HG03175 (cell line): ENCODE measurements around the gene FNDC3A.
A peak's percentile ranks its signal among the peaks of the same experiment; 100 is the strongest.

Experiments
- ATAC-seq: cut with Tn5 transposase; IDR thresholded peaks from one replicate; pipeline ENCODE4 v1.9.1; 2021; ENCODE audit warnings: mild to moderate bottlenecking, moderate library complexity; ENCODE audit not compliant: unreplicated experiment

The FNDC3A gene, protein sequence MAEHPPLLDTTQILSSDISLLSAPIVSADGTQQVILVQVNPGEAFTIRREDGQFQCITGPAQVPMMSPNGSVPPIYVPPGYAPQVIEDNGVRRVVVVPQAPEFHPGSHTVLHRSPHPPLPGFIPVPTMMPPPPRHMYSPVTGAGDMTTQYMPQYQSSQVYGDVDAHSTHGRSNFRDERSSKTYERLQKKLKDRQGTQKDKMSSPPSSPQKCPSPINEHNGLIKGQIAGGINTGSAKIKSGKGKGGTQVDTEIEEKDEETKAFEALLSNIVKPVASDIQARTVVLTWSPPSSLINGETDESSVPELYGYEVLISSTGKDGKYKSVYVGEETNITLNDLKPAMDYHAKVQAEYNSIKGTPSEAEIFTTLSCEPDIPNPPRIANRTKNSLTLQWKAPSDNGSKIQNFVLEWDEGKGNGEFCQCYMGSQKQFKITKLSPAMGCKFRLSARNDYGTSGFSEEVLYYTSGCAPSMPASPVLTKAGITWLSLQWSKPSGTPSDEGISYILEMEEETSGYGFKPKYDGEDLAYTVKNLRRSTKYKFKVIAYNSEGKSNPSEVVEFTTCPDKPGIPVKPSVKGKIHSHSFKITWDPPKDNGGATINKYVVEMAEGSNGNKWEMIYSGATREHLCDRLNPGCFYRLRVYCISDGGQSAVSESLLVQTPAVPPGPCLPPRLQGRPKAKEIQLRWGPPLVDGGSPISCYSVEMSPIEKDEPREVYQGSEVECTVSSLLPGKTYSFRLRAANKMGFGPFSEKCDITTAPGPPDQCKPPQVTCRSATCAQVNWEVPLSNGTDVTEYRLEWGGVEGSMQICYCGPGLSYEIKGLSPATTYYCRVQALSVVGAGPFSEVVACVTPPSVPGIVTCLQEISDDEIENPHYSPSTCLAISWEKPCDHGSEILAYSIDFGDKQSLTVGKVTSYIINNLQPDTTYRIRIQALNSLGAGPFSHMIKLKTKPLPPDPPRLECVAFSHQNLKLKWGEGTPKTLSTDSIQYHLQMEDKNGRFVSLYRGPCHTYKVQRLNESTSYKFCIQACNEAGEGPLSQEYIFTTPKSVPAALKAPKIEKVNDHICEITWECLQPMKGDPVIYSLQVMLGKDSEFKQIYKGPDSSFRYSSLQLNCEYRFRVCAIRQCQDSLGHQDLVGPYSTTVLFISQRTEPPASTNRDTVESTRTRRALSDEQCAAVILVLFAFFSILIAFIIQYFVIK

DNA sequence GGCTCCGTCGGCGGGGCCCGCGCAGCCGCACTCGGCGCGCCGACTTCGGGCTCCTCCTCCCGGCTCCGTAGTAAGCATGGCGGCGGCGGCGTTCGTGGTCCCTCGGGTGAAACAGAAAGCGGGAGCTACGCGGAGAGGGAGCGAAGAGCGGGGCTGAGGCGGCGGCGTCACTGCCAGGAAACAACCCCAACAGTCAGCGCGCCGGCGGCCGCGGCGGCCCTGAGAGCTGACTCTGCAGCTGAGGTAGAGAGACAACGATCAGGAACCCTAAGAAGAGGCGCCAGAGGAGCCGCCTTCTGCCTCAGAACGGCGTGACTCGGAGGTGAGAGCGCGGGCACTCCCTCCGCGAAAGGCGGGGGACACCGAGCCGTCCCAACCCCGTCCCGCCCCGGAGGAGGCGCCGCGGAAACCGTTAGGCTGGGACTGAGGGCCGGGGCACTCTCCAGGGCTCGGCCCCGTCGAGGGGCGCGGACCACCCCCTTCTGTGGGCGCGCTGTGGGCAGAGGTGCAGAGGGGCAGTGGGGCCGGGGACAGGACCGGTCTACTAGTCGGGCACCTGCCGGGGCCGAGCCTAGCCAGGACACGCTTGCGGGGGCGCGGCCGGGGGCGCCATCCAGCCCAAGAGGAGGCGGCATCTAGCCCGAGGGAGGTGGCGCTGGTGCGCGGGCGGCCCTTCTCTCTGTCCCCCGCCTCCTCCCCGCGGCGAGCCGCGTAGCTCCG, at the start of gene FNDC3A:
FNDC3A (plus strand) TSS at position 57 of the 720 bp plus-strand sequence. CDS start 30,279 bp downstream, outside the sequence.
- peak; percentile 63 for ATAC-seq

DNA sequence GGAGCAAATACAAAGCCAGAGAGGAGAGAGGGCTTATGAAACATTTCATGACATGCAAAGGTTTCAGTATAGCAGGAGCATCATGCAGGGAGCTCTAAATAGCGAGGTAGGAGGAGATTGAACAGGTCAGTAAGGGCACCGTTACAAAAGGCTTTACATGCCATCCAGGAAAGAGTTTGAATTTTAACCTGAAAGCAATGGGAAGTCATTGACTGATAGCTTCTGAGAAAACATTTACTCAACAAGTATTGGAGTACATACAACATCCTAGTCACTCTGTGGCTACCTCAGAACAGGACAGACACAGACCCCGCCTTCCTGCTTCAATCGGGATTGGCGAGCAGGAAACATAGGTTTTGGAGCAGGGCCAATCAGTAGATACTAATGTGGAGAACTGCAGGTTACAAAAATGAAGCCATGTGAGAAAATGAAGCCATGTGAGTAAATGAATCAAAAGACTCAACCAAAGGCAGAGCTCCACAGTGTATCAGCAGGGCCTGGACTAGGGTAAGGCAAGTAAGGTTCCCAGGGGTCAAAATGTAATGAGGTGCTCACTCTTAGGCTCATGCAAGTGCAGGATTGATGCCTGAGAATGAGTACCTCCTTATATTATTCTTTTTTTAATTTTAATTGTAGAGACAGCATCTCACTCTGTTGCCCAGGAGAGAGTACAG, 46.8 kb upstream of the FNDC3A start:
- ATAC-seq: no peak

DNA sequence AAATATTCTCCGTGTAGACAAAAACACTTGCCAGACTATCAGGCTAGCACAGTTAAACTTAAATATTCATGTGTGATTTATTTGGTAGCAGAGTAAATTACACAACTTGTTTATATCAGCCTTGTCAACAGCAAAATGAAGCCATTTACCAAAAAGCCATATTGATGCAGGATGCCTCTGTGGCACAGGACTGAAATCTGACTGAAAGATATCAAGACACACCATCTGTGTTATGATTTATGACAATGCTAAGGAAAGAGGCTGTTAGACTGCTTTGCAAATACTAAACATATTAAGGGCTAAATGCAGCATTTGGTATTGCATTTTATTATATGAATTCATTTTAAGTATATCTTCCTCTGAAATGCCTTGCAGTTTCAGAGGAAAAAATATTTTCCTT, 44.8 kb upstream of the FNDC3A start:
- ATAC-seq: no peak

DNA sequence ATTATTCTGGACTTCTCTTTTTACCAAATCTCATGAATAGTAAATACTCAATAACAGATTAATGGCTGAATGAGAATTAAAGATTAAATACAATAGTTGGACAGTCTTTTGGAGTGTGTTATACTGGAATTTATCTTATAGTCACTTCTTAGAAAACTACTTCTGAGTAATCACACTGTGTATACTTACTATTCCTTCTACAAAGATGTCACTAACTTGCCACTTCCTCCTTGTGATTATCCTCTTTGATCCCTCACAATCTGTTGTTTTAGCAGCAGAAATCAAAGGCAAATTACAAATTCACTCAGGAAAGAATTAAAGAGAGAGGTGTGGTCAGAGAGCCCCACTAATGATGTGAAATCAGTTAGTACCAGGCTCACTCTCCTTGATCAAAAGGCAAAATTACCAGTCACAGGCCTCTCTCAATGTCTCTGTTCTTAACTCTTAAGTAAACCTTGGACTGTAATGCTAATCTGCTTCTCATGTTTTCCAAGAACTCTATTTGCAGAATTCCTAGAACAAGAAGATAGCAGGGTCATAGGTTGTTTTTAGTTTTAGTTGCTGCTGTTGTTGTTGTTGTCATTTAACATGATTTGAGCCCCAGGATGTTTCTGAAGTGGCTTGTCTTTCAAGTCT, 37.3 kb upstream of the FNDC3A start:
- ATAC-seq: no peak

DNA sequence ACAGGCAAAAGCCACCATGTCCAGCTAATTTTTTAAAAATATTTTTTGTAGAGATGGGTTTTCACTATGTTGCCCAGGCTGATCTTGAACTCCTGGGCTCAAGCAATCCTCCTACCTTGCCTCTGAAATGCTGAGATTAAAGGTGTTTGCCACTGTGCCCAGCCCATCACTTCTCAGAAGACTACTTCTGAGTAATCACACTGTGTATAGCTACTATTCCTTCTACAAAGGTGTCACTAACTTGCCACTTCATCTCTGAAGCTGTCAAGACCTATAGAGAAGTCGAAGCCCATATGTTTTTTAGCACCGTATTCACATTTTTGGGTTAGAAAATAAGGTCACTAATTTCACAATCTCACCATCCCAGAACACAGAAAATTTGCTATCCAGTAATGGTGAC, 36.0 kb upstream of the FNDC3A start:
- no peak for ATAC-seq

DNA sequence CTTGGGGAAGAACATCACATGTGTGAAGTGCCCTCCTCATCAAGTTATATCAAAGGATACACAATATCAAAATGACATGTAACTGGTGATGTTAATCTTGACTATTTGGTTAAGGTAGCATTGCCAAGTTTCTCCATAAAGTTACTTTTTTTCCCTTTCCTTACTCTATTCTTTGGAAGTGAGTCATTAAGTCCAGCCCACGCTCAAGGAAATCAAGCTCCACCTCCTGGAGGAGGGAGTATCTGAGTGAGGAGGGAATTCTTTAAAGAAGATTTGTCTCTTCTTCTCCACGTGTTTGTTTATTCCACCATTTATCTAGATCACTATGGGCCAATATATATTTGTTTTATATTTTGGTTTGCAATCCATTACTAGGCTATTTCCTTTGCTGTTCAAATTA, 33.6 kb upstream of the FNDC3A start:
- no peak for ATAC-seq

DNA sequence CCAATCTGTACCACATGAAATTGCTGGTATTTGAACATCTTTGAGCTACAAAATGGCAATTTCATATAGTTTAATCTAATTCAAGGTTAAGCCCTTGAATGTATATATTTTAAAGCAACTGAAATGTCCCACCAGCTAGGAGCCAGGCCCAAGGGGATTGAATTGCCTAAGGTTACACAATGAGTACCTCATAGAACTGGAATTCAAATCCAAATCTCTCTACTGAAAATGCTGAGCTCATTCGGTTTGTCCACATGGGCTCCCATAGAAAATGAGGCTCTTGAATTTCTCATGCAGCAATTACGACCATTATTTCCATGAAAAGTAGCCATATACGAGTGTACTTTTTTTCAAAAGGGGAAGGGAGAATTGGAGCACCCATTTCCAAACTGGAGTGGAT, 31.5 kb upstream of the FNDC3A start:
- ATAC-seq: no peak

DNA sequence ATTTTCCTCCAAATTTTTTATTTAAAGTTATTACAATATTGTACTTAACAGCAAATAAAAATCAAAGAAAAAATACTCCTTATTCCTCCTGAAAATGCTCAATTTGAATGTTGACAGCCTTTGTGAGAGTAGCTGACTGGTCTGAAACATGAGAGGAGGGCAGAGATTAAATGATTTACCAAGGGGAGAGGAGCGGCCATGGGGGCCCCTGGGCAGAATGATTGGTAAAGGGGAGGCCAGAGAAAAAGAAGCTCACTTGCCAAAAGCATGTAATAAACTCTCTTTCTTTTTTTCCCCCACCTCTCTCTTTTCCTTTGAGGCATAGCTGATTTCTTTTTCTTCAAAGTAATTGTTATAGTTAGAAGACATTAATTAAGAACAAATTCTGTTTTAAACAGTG, 30.1 kb upstream of the FNDC3A start:
- ATAC-seq: no peak

DNA sequence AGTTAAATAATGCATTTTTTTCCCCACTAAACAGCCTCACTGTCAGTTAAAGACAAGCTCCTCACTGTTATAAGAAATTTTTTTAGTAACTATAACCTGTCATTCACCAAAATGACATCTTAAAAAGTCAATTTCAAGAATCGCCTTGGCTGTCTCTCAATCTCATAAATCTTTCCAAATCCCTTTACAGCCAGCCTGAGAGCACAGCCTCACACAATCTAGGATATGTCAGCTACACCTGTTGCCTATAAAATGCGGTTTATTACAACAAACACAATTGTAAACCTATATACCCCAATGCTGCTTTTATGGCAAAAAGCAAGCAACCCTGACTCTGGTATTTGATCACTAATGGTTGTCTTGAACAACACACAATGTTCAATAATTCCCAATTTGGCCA, 29.5 kb upstream of the FNDC3A start:
- ATAC-seq: no peak

DNA sequence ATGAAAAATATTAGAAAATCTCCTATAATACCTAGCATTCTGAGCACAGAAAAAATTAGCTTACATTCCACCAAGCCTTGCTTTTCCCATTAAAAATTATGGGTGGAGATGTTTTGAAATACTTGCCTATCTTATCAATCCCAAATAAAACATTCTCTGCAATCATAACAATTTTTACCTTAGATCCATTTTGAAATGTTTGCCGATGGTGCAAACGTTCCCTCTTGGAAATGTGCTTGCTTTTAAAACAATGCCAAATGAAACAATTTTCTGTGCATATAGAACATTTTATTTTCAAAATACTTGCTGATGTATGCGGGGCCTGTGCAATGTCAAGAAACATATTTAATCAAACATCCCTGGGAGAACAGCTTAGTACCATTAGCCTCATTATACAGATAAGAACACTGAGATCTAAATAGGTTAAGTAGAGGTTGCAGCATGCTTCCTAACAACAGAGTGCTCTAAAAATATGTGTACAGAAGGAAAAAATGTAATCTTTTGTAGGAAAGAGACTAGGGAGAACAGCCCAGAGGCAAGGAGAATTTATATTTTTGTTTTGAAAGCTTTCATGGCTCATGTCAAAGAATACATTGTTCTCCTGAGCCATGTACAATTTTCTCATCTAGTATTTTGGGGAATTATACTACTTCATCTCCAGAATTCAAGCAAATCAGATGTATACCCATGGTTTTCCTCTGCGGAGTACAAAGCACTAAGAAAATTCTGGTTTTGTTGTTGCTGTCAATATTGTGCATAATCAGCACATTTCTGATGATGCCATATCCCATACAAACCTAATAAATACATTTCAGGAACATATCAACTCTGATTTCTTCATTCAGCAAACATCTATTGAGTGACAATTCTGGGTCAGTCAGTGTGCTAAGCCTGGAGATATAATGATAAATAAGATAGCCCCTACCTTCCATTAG, 25.9 kb upstream of the FNDC3A start:
- no peak for ATAC-seq

DNA sequence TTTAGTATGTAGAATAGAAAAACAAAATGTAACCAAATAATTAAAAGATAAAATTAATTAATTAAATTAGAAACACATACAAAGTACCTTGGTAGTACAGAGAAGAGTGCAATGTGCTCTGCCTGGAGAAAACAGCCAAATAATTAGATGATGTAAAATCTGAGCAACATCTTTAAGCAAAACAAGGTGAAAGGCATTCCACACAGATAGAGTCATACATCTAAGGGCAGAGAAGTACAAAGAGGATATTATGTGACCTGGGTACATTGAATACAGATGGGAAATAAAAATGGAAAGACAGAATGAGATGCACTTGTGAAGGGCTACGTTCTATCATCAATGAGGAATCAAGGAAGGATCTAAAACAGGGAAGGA, 25.2 kb upstream of the FNDC3A start:
- ATAC-seq: no peak

DNA sequence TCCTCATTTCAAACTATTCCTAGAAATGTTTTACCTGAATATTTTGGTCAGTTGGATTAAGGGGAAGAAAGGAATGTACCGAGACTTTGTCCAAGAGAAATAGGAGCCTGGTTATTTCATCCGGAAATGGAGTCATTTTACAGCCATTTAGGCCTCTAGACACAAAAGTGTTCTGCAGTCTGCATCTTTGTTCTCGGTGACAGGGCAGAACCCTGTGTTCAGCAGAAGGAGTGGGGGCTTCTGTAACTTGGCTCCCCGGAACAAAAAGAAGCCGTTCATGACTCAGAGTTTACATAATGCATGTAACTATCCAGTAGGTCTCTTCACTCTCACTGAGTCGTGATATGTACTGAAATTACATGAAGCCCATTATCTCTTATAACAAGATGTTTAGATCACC, 21.6 kb upstream of the FNDC3A start:
- ATAC-seq: no peak

DNA sequence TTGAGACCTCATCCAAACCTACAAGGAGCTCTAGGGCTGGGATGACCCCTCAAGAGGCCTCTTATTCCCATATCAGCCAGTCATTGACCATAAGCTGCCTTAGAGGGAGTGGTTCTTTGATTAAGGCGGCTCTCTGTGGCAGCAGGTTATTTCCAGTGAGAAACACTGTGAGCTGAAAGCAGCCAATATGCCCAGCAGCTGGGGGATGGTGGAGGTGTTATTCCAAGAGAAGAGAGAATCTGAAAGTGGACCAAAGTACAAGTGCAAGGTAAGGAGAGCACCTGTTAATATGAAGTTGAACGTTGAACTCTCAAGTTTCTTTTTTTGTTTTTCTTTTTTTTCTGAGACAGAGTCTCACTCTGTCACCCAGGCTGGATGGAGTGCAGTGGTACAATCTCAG, 20.2 kb upstream of the FNDC3A start:
- ATAC-seq: no peak

DNA sequence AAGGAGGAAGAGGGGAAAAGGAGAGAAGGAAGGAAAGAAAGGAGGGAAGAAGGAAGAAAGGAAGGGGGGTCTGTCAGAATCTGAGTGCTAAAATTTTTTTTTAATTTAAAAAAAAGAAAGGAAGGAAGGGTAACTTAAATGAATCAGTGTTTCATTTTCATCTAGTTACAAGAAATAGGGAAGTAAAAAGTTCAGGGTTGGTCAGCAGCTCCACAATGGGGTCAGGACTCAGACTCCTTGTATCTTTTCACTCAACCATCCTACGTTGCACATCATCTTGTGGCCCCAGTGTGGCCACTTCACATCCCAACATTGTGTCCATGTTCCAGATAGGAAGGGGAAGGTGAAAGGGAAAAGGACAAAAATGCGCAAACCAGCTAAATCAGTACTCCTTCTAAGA, 14.3 kb upstream of the FNDC3A start:
- no peak for ATAC-seq

DNA sequence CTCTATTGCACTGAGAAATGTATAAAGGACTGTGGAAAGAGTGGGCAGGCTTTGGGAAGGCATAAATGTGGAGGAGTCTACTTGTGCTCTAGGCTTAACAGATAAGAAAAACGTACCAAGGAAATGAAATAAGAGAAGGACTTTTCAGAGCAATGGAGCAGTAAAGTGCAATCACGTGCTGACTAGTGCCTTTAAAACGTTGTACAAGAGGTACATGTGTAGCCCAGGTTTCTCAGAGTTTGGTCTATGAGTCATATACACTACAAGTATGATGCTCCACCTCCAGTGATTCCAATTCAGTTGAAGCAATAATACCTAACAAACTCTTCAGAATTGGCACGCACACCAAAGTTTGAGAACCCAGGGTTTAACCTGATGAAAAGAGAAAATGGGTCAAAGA, 13.4 kb upstream of the FNDC3A start:
- no peak for ATAC-seq

DNA sequence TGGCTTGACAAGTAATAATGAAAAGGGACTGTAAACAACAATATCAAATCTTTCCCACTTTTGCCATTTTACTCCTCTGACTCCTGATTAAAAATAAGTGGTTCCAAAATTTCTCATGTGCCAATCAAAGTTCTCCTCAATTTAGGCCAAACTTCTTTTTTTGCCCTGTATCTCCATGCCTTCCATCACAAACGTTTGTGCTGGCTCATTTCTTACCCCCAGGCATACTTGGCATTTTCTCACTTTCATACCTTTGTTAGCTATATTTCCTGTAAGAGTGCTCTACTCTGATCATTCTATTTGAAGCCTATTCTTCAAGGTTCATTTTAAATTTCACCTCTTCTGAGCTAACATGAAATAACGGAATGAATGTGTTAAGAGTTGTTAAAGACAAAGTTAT, 10.0 kb upstream of the FNDC3A start:
- ATAC-seq: no peak

DNA sequence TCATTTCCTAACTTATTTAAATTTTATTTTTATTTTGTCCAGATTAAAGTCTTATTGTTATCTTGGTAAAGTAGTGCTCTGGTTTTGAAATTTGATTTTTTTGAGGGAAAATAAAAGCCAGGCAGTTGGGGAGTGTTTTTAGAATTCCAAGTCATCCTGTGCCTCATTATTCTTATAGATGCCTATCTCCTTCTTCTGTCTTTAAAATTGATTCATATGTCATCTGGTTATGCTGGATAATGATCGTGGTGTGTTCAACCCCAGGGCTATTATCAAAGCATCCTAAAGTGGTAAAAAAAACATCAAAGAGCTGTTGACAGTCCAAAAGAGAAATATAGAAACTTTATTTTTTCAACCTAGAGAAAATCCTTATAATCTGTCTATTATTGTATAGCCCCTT, 6.0 kb upstream of the FNDC3A start:
- no peak for ATAC-seq

DNA sequence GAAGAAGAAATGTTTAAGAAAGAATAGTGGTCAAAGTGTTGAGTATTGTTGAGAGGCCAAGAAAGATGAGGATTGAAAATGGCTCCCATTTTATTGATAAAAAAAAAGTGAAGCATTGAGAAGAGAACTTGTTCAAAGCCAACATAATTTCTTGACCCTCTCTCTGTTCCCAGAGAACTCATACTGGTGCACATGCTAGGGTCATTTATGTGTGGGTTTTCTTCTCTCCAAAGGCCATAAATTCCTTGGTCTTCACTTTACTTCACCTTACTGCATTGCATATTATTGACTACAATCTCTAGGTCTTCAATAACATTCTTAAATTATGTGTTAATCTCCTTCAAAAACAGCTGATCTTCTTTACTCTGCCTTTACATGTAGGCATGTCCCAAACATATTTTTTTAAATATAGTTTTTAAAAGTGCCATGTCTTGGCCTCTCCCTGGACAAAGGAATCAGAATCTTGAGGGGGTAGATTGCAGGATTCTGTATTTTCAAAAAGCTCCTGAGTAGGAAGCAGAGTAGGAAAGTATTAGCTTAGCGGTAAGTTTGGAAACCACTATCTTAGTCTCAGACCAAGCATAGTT, 1.8 kb upstream of the FNDC3A start:
- no peak for ATAC-seq
